Measurements from ENCODE around the gene TIE1. TPM values are rescaled to one million over a fixed set of nuclear protein-coding genes. Genes with fewer than 3 reads are reported as not detected.

TIE1 gene
- total and polyA plus RNA-seq, 2 experiments from 2014 or later, result 5.0 TPM; not detected in 1

- Histone ChIP-seq H3K36me3 (no peaks in the 10 kb centered on the region), H3K27me3 (no peaks in the 10 kb centered on the region), H3K4me1 (ENCODE audit: low read depth) (peaks cover 11% of the 10 kb centered on the region), H3K9me3 (ENCODE audit: low read depth) (no peaks in the 10 kb centered on the region), H3K27ac (no peak overlapping the region), H3K4me3 (no peak overlapping the region)
- no peak for TF ChIP-seq CTCF (IDR thresholded peaks at IDR 0.05; ENCODE audit: low read depth, low read length)
- DNase-seq (ENCODE audit: low read depth in 1 of 2, low spot score in 1 of 2), result no peak
Observed at GRCh38 chr1:43352351-43352705, 51.5 kb downstream of the TIE1 start.

GRCh38 chr1:43352881-43353280 is 52.1 kb downstream of the TIE1 start:
- no peak for TF ChIP-seq CTCF (IDR thresholded peaks at IDR 0.05; ENCODE audit: low read depth, low read length)
- Histone ChIP-seq H3K36me3 (no peaks in the 10 kb centered on the region), H3K4me3 (no peak overlapping the region), H3K9me3 (ENCODE audit: low read depth) (no peaks in the 10 kb centered on the region), H3K27ac (no peak overlapping the region), H3K4me1 (ENCODE audit: low read depth) (peaks cover 11% of the 10 kb centered on the region), H3K27me3 (no peaks in the 10 kb centered on the region)
- DNase-seq (ENCODE audit: low read depth in 1 of 2, low spot score in 1 of 2), result no peak

GRCh38 chr1:43354471-43354870 is 53.7 kb downstream of the TIE1 start:
- DNase-seq (ENCODE audit: low read depth in 1 of 2, low spot score in 1 of 2), result no peak
- H3K4me1 ChIP-seq (ENCODE audit: low read depth), result peaks cover 6% of the 10 kb centered on the region
- H3K27me3 ChIP-seq, result no peaks in the 10 kb centered on the region
- H3K36me3 ChIP-seq, result no peaks in the 10 kb centered on the region
- TF ChIP-seq CTCF (IDR thresholded peaks at IDR 0.05; ENCODE audit: low read depth, low read length), result no peak
- no peak overlapping the region for H3K27ac ChIP-seq
- no peak overlapping the region for H3K4me3 ChIP-seq
- H3K9me3 ChIP-seq (ENCODE audit: low read depth), result no peaks in the 10 kb centered on the region

- Histone ChIP-seq H3K9me3 (ENCODE audit: low read depth) (no peaks in the 10 kb centered on the region), H3K4me3 (no peak overlapping the region), H3K27ac (no peak overlapping the region), H3K27me3 (no peaks in the 10 kb centered on the region), H3K36me3 (peaks cover under 1% of the 10 kb centered on the region), H3K4me1 (ENCODE audit: low read depth) (peaks cover 7% of the 10 kb centered on the region)
- DNase-seq (ENCODE audit: low read depth in 1 of 2, low spot score in 1 of 2), result no peak
- no peak for TF ChIP-seq CTCF (IDR thresholded peaks at IDR 0.05; ENCODE audit: low read depth, low read length)
Observed at GRCh38 chr1:43354936-43355335, 54.2 kb downstream of the TIE1 start.

GRCh38 chr1:43357251-43357650 is 56.5 kb downstream of the TIE1 start:
- H3K9me3 ChIP-seq (ENCODE audit: low read depth), result no peaks in the 10 kb centered on the region
- no peak for DNase-seq (ENCODE audit: low read depth in 1 of 2, low spot score in 1 of 2)
- H3K27me3 ChIP-seq, result no peaks in the 10 kb centered on the region
- no peak overlapping the region for H3K4me3 ChIP-seq
- peaks cover 4% of the 10 kb centered on the region for H3K4me1 ChIP-seq (ENCODE audit: low read depth)
- no peak overlapping the region for H3K27ac ChIP-seq
- H3K36me3 ChIP-seq, result peaks cover 19% of the 10 kb centered on the region
- no peak for TF ChIP-seq CTCF (IDR thresholded peaks at IDR 0.05; ENCODE audit: low read depth, low read length)

Data from cardiac muscle cell (in vitro differentiated cells and primary cell).